NCI-H82 treated with DMSO at 0.1 percent for 48 hours (cell line): Measurements from ENCODE around the gene TTC17.
"Not testable (repeated sequence)": the region's sequence is repeated elsewhere in the genome, so short reads cannot be mapped to it uniquely, and the experiment has no call there.

Source experiments
- DNase-seq: peaks from one replicate; lab custom pipeline; 2025; ENCODE audit not compliant: unreplicated experiment; lab: John Stamatoyannopoulos, UW

Gene TTC17, protein sequence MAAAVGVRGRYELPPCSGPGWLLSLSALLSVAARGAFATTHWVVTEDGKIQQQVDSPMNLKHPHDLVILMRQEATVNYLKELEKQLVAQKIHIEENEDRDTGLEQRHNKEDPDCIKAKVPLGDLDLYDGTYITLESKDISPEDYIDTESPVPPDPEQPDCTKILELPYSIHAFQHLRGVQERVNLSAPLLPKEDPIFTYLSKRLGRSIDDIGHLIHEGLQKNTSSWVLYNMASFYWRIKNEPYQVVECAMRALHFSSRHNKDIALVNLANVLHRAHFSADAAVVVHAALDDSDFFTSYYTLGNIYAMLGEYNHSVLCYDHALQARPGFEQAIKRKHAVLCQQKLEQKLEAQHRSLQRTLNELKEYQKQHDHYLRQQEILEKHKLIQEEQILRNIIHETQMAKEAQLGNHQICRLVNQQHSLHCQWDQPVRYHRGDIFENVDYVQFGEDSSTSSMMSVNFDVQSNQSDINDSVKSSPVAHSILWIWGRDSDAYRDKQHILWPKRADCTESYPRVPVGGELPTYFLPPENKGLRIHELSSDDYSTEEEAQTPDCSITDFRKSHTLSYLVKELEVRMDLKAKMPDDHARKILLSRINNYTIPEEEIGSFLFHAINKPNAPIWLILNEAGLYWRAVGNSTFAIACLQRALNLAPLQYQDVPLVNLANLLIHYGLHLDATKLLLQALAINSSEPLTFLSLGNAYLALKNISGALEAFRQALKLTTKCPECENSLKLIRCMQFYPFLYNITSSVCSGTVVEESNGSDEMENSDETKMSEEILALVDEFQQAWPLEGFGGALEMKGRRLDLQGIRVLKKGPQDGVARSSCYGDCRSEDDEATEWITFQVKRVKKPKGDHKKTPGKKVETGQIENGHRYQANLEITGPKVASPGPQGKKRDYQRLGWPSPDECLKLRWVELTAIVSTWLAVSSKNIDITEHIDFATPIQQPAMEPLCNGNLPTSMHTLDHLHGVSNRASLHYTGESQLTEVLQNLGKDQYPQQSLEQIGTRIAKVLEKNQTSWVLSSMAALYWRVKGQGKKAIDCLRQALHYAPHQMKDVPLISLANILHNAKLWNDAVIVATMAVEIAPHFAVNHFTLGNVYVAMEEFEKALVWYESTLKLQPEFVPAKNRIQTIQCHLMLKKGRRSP

DNA sequence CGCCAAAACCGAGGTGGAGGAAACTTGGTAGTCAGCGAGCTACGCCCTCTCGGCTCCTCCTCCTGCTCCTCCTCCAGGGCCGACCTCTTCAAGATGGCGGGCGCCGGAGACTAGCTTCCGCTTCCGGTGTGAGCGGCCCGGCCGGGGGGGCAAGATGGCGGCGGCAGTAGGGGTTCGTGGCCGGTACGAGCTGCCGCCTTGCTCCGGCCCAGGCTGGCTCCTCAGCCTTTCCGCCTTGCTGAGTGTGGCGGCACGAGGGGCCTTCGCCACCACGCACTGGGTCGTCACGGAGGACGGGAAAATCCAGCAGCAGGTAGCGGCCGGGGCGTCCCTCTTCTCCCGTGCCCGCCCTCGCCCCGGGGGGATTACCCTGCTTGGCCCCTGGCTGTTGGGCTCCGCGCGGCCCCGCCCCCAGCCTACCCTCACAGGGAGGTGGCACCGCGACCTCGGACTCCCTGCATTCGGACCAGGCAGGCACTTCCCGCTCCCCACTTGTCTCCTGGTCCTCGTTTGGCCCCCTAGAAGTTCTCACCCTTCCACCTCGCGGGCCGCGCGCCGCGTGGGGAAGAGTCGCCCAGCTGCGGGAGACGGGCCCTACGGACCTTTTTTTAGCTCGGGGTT is at the start of gene TTC17:
Gene TTC17 (plus strand): TSS at position 120 of the 621 bp plus-strand sequence. CDS start 35 bp downstream, at position 155.
- DNase-seq, result peak; percentile 60

DNA sequence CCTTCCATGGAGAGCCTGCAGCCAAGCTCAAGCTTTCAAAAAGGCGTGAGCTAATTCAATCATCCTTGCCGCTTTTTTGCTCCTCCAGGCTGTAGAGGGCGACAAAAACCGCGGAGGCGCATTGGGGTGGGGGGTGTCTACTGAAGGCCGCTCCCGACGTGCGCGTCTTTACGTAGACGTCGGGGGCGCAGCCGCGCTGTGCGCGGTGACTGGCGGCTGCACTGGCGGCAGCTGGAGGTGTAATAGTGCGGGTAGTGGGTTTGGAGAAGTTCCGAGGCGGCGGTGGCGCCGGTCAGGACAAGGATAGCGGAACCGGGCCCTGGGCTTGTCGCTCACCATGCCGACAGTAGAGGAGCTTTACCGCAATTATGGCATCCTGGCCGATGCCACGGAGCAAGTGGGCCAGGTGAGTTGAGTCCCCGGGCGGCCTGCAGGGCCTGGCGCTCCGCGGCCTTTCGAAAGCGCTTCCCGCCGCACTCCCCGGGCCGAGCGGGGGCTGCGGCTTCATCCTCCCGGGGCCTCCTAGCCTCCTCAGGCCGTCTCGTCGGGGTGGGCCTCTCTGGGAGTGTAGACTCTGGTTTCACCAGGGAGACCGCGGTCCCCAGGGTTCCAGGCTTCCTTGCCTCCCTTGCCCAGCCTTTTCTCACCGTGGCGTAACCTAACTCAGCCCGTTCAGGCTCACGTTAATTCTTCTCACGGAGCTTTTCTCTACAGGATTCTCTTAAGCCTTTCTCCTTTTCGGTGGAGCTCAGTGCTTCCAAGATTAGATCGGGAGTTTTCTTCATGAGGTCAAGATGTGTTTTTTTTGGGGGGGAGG is 46.7 kb upstream of the TTC17 start, which contains the start of gene API5:
Gene API5 (plus strand): TSS at position 206 of the 817 bp plus-strand sequence. CDS start 132 bp downstream, at position 338.
- DNase-seq, result peak; percentile 83

DNA sequence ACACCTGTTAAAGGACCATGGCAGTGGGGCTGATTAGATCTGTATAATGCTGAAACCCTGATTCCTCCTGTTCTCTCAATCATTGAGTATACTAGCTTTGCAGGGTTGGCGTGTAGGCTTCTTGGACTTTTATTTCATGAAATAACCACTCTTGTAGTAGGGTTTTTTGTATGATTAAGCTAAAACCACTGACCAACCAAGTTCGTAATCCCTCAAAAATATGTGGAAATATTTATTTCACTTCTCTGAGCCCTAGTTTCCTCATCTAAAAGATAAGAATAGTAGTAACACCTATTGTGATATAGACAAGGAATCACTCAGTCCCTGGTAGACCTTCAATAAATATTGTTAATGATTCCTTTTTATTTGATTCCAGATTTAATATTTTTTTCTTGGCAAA is 42.8 kb upstream of the TTC17 start:
- DNase-seq, result no peak

DNA sequence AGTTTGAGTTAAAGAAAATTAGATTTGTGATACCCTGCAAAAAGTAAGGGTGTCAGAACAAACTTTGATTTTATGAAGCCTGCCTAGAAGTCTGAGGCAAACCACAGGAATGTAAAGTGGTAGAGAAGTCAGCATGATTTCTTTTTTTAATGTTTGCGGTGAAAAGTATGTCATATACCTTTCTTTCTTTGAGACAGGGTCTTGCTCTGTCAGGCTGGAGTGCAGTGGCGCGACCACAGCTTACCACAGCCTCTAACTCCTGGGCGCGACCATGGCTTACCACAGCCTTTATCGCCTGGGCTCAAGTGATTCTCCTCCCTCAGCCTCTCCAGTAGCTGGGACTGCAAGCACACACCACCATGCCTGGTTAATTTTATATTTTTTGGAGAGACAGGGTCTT is 42.3 kb upstream of the TTC17 start:
- no peak for DNase-seq

DNA sequence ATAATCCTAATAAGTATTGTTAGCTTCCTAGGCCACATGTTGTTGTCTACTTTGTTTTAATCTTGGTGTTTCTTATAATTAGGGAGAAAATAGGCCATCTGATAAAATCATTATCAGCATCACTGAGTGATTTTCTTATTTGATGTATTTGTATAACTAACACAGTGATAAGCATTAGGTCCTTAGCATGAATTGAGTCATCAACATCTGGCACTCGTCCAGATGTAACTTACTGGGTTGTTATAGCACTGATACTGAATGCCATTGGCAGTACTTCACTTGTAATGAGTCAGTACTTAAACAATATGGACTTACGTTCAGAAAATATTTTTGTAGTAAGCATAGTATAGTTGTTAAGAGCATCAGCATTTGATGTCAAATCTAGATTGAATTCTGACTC is 30.7 kb upstream of the TTC17 start:
- DNase-seq, result no peak

DNA sequence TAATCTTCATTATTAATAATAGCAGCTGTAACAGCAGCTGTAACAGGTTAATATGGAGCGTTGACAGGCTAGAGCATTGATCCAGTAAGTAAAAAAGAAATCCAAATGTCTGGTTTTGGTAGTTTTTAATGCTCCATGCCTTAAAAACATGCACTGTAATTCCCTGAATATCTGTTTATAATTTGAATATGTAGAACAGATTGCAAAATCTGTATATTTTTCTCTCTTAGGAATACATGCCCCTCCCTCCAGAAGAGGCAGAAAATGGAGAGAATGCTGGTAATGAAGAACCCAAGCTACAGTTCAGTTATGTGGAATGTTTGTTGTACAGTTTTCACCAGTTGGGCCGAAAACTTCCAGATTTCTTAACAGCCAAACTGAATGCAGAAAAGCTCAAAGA is 30.2 kb upstream of the TTC17 start:
- no peak for DNase-seq

DNA sequence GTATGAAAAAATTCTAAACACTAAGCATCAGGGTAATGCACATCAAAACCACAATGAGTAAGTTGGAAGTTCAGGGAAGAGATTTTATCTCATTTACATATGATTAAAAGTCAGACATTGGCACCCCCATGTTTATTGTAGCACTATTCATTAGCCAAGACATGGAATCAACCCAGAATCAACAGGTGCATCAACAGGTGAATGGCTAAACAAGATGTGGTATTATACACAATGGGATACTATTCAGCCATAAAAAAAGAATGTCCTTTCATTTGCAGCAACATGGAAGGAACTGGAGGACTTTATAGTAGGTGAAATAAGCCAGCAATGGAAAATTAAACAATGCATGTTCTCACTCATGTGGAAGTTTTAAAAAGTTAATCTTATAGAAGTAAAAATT is 17.6 kb upstream of the TTC17 start:
- DNase-seq, result no peak

DNA sequence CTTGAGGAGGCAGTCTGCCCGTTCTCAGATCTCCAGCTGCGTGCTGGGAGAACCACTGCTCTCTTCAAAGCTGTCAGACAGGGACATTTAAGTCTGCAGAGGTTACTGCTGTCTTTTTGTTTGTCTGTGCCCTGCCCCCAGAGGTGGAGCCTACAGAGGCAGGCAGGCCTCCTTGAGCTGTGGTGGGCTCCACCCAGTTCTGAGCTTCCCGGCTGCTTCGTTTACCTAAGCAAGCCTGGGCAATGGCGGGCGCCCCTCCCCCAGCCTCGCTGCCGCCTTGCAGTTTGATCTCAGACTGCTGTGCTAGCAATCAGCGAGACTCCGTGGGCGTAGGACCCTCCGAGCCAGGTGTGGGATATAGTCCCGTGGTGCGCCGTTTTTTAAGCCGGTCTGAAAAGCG is 7.3 kb upstream of the TTC17 start:
- not testable (repeated sequence) for DNase-seq

DNA sequence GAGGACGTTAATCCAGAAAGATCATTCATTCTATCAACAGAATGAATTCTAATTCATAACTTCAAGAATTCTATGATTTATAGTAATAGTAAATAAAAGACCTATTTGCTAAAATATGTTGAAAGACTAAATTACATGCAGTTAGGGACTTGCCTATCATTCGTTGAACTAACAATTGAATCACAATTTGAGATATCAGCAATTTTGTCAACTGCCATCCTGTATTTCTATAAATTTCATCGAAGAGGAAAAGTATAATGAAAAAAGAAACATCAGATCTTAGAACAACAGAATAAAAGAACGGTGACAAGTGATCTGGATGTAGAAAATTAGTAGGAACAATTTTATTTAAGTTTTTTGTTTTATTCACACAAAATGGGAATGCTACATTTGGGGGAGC is 4.4 kb upstream of the TTC17 start:
- no peak for DNase-seq

DNA sequence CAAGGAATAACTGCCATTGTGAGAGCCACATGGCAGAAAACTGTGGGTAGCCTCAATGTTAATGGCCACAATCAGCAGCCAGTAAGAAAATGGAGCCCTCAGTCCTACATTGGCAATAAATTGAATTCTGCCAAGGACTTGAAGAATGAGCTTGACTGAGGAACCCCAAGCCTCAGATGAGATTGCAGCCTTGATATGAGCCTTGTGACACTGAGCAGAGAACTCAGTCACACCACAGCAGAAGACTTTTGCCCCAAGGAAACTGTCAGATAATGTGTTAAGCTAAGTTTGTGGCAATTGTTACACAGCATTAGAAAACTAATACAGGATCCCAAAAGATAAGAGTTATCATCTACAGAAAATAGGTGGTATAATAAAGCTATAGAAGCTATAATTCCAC is 2.4 kb upstream of the TTC17 start:
- DNase-seq, result no peak

DNA sequence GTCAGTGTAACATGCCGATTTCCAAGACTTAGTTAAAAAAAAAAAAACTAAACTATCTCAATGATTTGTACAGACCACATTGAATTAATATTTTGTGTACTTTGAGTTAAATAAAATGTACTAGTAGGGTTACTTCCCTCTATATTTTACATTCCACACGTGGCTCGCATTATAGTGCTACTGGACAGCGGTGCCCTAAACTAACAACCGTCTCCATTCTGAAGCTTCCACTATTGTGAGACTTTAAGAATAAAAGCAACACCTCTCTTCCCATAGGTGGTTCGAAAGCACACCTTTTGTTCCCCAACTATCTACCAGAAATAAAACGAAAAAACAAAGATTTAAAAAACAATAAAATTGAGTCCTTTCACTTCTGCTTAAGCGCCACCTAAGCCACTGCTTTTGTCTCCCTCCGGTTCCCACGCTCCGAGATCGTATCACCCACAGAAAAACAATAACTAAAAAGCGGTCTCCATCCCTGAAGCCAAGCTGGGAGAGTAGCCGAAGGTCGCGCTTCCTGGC is 380 bp upstream of the TTC17 start:
- no peak for DNase-seq

DNA sequence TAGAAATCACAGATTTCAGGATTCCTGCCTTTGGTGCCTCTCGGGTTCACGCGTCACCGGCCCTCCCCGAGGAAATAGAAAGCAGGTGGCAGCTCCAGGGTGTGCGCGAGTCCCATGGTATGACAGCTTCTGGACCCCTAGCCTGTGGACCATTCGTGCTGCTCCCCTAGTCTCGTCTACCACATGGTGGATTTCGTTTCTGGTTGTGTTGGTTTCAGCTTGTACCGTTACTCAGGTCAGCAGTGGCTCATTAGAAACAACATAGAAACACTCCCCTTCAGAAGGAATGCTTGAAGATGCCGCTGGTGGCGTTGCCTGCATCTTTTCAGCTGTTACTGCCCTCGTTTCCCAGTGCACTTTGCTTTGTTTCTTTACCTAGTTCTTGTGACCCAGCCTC is 700 bp downstream of the TTC17 start:
- no peak for DNase-seq

DNA sequence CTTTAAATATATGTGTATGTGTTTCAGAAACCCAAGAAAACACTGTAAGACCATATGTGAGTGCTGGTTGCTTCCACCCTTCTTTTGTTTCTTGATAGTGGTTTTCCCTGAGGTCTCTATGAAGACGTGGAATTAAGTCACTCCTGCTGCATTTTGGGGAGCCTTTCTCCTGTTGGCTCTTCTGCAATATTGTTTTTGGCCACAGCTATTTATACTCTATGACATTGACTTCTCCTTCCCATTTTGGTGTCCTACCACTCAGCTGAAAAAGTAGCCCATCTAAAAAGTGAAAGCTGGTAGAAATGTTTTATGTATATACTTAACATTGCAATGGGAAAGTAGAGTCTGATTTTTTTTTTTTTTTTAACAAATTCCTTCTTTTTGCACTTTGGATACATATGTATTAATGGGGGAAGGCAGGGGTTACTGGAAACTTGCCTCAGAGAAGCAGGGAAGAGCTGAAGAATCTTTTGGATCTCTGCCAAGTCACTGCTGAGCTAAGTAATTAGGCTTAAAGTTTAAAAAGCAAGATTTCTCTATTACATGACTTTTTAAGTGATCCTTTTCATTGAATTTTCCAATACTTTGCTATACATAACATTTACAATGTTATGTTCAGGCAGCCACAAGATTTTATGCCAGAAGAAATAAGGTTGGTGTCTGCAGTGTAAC is 1.8 kb downstream of the TTC17 start:
- peak; percentile 38 for DNase-seq

DNA sequence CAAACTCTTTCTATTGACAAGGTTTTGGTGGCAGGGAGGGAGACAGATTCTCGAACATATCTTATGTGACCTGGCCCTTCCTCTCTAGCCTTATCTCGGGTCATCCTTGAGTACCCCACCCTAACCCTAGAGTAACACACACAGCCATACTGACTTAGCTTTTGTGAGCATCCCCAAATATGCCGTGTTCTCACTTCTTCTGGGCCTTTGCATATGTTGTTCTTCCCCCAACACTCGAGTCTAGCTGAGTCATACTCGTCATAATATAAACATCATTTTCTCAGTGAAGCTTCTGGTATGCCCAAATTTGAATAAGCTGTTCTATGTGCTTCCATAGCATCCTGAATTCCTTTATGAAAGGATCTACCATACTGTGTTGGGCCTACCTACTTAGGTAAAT is 8.0 kb downstream of the TTC17 start:
- no peak for DNase-seq

DNA sequence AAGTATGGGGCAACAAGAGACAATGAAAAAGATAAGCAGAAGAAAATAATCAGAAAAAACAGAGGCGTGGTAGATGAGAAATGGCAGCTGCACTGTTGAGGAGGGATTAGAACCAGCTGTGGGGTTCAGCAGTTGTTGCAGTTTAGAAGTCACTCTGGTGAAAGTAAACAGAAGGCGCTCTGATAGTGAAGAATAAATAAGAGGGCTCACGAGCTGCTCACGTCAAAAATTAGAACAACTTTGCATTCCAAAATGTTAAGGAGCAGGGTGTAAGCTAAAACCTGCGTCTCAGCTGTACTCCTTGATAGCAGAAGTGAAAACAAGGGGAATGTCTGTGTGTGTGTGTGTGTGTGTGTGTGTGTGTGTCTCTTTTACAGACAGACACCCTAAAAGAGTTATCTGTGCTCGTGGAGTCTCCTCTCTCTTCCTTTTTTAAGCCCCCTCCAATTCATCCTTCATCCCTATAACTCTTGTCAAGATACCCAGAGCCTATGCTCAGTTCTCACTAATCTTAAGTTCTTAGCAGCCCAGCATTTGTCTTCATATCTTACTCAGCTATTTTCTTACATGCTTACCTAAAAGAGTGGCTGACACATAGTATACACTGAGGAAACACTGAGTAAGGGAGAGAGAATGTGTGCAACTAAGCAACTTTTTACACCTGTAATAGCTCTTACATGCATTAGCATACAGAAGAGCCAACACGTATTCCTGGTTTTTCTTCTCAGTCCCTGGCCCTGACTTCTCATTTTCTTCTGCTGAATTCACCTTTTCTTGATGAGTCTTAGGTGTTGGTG is 8.9 kb downstream of the TTC17 start:
- no peak for DNase-seq

DNA sequence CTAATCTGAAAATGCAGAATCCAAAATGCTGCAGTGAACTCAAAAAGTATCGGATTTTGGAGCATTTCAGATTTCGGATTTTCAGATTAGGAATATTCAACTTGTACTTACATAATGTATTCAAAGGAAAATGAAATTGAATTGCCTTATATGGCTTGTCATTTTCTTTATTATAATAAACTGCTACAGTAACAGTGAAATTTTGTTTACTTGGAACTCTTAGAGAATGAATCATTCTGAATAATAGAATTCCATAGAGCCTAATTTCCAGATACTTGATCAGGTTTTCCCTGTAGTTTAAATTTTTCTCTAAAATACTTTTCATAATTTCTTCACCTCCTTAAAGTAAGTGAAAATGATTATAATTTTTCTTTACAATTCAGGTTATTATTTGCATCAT is 17.3 kb downstream of the TTC17 start:
- DNase-seq, result no peak

DNA sequence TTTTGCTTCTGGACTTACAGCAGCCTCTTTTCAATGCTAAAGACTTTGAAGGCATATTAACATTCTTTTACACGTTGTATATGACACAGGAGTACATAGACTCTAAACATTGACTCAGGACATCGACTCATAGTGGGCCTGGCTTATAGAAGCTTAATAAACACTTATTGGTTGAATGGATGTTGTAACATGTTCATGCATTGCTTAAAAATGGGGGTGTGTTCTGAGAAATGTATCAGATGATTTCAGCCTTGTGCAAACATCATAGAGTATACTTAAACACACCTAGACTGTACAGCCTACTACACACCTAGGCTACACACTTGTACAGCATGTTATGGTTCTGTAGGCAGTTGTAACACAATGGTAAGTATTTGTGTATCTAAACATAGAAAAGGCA is 17.9 kb downstream of the TTC17 start:
- DNase-seq, result no peak

DNA sequence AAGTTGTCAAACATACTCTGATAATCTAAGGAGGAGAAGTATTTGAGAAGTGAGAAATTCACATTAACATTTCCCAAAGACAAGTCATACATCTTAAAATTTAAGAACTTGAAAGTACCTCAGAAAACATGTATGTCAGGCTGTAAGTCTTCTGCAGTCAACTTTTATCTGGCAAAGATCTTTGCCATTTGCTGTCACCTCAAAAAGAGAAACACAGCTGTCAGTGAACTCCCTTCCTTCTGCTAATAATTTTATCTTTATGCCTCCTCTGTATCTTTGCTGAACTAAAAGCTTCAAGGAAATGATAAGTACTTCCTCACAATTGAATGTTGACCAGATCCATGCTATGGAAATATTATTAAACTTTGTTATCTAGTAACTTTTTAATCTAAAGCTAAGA is 18.7 kb downstream of the TTC17 start:
- DNase-seq, result no peak

DNA sequence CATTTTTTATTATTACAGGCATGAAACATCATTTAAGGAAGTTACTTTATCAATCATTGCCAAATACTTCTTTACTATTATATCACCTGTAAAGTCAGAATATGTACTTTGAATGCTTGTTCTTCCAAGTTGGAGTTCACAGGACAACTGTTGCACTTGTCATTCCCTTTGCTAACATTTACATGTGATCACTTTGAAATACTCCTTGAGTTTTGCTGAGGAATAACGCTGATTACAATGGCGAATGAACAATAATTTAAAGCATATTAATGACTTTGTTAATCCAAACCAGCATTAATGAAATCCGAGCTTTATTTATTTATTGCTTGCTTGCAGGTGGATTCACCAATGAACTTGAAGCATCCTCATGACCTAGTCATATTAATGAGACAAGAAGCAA is 20.2 kb downstream of the TTC17 start:
- DNase-seq, result no peak
